Gastrocnemius medialis (tissue), 4 donors: Measurements from ENCODE around the gene PPP2R5A.

Source experiments
- CTCF ChIP-seq, 5 experiments: fragments of 450-650 bp in 3 of 5; fragments of 200-600 bp in 2 of 5; sonication (generic) in 2 of 5; IDR thresholded peaks in 4 of 5; conservative IDR thresholded peaks in 1 of 5; 1 replicate in 4 of 5; 2 replicates in 1 of 5; pipeline ENCODE4 v1.5.1; 2016 to 2019; ENCODE audit warnings: antibody characterized with exemption in 5 of 5, mild to moderate bottlenecking in 3 of 5, moderate library complexity in 3 of 5
- POLR2A ChIP-seq, 2 donors: fragments of 450-650 bp; IDR thresholded peaks; one replicate each; pipeline ENCODE4 v1.6.1; 2017; ENCODE audit warnings: antibody characterized with exemption in 2 of 2, mild to moderate bottlenecking in 2 of 2, moderate library complexity in 2 of 2

GRCh38 chr1:212291505-212292134 is 6.4 kb downstream of the PPP2R5A start:
- TF ChIP-seq CTCF (IDR thresholded peaks at IDR 0.05 in 4 of 5, conservative IDR thresholded peaks at IDR 0.05 in 1 of 5) (peak; percentile 39 to 73 (median 57)), POLR2A (IDR thresholded peaks at IDR 0.05) (no peak)
